Adrenal gland (tissue), 5 donors: ENCODE measurements around the gene NAT8.

Experiments
- POLR2A ChIP-seq, 2 donors: fragments of 450-650 bp; IDR thresholded peaks; one replicate each; pipeline ENCODE4 v1.6.1; 2017; ENCODE audit warnings: antibody characterized with exemption in 2 of 2, mild to moderate bottlenecking in 2 of 2, moderate library complexity in 1 of 2
- TF ChIP-seq, protein P1 (sequence below), 6 experiments: fragments of 450-650 bp in 4 of 6; fragments of 200-600 bp in 2 of 6; sonication (generic) in 1 of 6; IDR thresholded peaks; 1 replicate in 5 of 6; 2 replicates in 1 of 6; pipeline versions ENCODE4 v1.5.1 to v1.8.0; 2016 to 2021; ENCODE audit warnings: antibody characterized with exemption in 6 of 6, mild to moderate bottlenecking in 2 of 6, moderate library complexity in 1 of 6
- donor health status: DM: no; HTN: no; CAD: no.

DNA sequence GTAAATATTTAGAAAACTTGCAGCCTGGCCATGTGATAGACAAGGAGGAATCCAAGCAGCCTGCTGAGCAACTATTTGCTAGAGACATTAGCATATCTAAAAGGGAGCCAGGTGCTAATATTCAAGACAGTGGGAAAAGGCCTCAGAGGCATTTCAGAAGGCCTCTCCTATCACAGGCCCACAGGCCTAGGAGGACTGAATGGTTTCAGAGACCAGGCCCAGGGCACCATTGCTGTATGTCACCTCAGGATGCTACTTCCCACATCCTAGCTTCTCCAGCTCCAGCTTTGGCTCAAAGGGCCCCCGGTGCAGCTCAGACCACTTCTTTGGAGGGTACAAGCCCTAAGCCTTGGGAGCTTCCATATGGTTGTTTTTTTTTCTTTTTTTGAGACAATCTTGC is 3.8 kb downstream of the NAT8 start:
- TF ChIP-seq, protein P1, sequence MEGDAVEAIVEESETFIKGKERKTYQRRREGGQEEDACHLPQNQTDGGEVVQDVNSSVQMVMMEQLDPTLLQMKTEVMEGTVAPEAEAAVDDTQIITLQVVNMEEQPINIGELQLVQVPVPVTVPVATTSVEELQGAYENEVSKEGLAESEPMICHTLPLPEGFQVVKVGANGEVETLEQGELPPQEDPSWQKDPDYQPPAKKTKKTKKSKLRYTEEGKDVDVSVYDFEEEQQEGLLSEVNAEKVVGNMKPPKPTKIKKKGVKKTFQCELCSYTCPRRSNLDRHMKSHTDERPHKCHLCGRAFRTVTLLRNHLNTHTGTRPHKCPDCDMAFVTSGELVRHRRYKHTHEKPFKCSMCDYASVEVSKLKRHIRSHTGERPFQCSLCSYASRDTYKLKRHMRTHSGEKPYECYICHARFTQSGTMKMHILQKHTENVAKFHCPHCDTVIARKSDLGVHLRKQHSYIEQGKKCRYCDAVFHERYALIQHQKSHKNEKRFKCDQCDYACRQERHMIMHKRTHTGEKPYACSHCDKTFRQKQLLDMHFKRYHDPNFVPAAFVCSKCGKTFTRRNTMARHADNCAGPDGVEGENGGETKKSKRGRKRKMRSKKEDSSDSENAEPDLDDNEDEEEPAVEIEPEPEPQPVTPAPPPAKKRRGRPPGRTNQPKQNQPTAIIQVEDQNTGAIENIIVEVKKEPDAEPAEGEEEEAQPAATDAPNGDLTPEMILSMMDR (IDR thresholded peaks at IDR 0.05), result no peak
- no peak for TF ChIP-seq POLR2A (IDR thresholded peaks at IDR 0.05)
